ENCODE measurements around the gene AMH.

Gene AMH

DNA sequence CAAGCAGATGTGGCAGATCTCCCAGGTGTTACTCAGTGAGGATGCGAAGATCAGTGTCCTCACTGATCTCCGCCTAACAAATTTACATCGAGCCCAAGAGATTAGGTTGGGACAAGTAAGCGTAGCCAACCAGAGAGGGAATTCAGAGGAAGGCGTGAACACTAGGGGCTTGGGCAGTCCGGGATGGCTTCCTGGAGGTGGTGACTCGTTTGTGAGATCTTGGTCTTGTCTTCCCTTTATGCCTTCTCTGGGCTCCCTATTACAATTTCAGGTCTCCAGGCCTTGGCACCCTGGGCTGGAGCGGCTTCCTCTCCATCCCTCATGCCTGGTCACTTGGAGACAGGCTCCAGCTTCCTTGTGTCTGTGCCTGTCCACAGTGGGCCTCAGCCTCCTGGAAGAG is 6.3 kb upstream of the AMH start:
- peaks cover 61% of the 10 kb centered on the region for H3K36me3 ChIP-seq (ENCODE audit: insufficient read depth, low read length)
- H3K9me3 ChIP-seq (ENCODE audit: low read length), result no peaks in the 10 kb centered on the region
- H2AFZ ChIP-seq (ENCODE audit: low read depth, low read length), result no peak overlapping the region
- no peak overlapping the region for H3K4me3 ChIP-seq (ENCODE audit: low read length)
- peaks cover 36% of the 10 kb centered on the region for H3K4me1 ChIP-seq (ENCODE audit: insufficient read depth, low read length)
- no peaks in the 10 kb centered on the region for H3K27me3 ChIP-seq (ENCODE audit: insufficient read depth, low read length)

GRCh38 chr19:2243274-2244124 is 5.6 kb upstream of the AMH start:
- H3K27me3 ChIP-seq (ENCODE audit: insufficient read depth, low read length), result no peaks in the 10 kb centered on the region
- peaks cover 29% of the 10 kb centered on the region for H3K4me1 ChIP-seq (ENCODE audit: insufficient read depth, low read length)
- H2AFZ ChIP-seq (ENCODE audit: low read depth, low read length), result no peak overlapping the region
- no peak overlapping the region for H3K4me3 ChIP-seq (ENCODE audit: low read length)
- no peaks in the 10 kb centered on the region for H3K9me3 ChIP-seq (ENCODE audit: low read length)
- peaks cover 57% of the 10 kb centered on the region for H3K36me3 ChIP-seq (ENCODE audit: insufficient read depth, low read length)

DNA sequence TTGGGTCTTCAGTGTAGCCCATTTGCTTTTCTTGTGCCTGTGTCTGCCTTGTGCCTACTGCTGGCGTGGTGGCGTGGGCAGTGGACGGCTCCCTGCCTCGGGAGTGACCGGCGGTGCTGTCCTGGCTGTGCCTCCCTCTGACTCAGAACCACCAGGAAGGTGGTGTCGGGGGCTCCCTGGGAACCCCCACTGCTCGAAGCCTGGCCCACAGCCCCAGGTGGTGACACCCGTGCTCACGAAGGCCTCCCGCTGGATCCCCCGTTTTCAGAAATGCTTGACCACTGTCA is 5.1 kb upstream of the AMH start:
- Histone ChIP-seq H3K9me3 (ENCODE audit: low read length) (no peaks in the 10 kb centered on the region), H3K27me3 (ENCODE audit: insufficient read depth, low read length) (no peaks in the 10 kb centered on the region), H3K36me3 (ENCODE audit: insufficient read depth, low read length) (peaks cover 63% of the 10 kb centered on the region), H3K4me1 (ENCODE audit: insufficient read depth, low read length) (peaks cover 25% of the 10 kb centered on the region), H2AFZ (ENCODE audit: low read depth, low read length) (no peak overlapping the region), H3K4me3 (ENCODE audit: low read length) (no peak overlapping the region)

- Histone ChIP-seq H3K27me3 (ENCODE audit: insufficient read depth, low read length) (no peaks in the 10 kb centered on the region), H3K4me3 (ENCODE audit: low read length) (no peak overlapping the region), H3K9me3 (ENCODE audit: low read length) (no peaks in the 10 kb centered on the region), H2AFZ (ENCODE audit: low read depth, low read length) (no peak overlapping the region), H3K36me3 (ENCODE audit: insufficient read depth, low read length) (peaks cover 67% of the 10 kb centered on the region), H3K4me1 (ENCODE audit: insufficient read depth, low read length) (peaks cover 21% of the 10 kb centered on the region)
Observed at GRCh38 chr19:2244486-2244885, 4.6 kb upstream of the AMH start.

GRCh38 chr19:2245273-2245672 is 3.9 kb upstream of the AMH start:
- Histone ChIP-seq H3K4me1 (ENCODE audit: insufficient read depth, low read length) (peaks cover 13% of the 10 kb centered on the region), H3K27me3 (ENCODE audit: insufficient read depth, low read length) (no peaks in the 10 kb centered on the region), H2AFZ (ENCODE audit: low read depth, low read length) (no peak overlapping the region), H3K36me3 (ENCODE audit: insufficient read depth, low read length) (peaks cover 71% of the 10 kb centered on the region), H3K9me3 (ENCODE audit: low read length) (peaks cover 3% of the 10 kb centered on the region), H3K4me3 (ENCODE audit: low read length) (no peak overlapping the region)

DNA sequence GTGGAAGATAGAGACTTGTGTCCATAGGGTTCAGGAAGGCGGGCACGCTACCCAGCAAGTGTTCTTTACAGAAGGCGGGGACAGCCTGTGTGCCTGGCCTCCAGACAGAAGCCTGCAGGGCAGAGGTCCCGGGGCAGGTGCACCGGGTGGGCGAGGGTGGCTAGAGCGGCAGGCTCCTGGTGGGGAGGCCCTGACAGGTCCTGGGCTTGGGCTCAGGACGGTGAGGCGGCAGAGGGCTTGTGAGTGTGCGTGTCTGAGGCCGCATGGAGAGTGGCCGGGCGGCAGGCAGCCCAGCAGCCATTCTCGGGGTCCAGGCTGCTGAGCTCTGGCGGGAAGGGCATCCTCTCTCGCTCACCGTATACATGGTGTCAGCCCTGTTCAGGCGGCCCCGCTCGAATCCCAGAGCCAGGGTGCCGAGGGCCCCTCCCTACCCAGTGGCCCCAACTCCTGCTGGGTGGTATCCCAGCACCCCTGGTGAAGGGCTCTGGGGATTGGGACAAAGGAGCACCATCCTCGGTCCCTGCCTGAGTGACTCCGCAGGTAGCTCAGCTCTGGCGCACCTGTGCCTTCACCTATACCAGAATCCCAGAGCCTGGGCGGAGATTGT is 3.0 kb upstream of the AMH start:
- Histone ChIP-seq H3K4me3 (ENCODE audit: low read length) (no peak overlapping the region), H3K4me1 (ENCODE audit: insufficient read depth, low read length) (peaks cover 6% of the 10 kb centered on the region), H3K9me3 (ENCODE audit: low read length) (peaks cover 7% of the 10 kb centered on the region), H2AFZ (ENCODE audit: low read depth, low read length) (no peak overlapping the region), H3K27me3 (ENCODE audit: insufficient read depth, low read length) (no peaks in the 10 kb centered on the region), H3K36me3 (ENCODE audit: insufficient read depth, low read length) (peaks cover 78% of the 10 kb centered on the region)

- Histone ChIP-seq H3K4me1 (ENCODE audit: insufficient read depth, low read length) (no peaks in the 10 kb centered on the region), H3K9me3 (ENCODE audit: low read length) (peaks cover 12% of the 10 kb centered on the region), H3K4me3 (ENCODE audit: low read length) (no peak overlapping the region), H2AFZ (ENCODE audit: low read depth, low read length) (no peak overlapping the region), H3K27me3 (ENCODE audit: insufficient read depth, low read length) (no peaks in the 10 kb centered on the region), H3K36me3 (ENCODE audit: insufficient read depth, low read length) (peaks cover 82% of the 10 kb centered on the region)
Observed at GRCh38 chr19:2246801-2247361, 2.2 kb upstream of the AMH start.

GRCh38 chr19:2247433-2248101 is 1.6 kb upstream of the AMH start:
- Histone ChIP-seq H3K36me3 (ENCODE audit: insufficient read depth, low read length) (peaks cover 81% of the 10 kb centered on the region), H3K4me1 (ENCODE audit: insufficient read depth, low read length) (no peaks in the 10 kb centered on the region), H3K9me3 (ENCODE audit: low read length) (peaks cover 12% of the 10 kb centered on the region), H3K4me3 (ENCODE audit: low read length) (no peak overlapping the region), H3K27me3 (ENCODE audit: insufficient read depth, low read length) (no peaks in the 10 kb centered on the region), H2AFZ (ENCODE audit: low read depth, low read length) (no peak overlapping the region)

DNA sequence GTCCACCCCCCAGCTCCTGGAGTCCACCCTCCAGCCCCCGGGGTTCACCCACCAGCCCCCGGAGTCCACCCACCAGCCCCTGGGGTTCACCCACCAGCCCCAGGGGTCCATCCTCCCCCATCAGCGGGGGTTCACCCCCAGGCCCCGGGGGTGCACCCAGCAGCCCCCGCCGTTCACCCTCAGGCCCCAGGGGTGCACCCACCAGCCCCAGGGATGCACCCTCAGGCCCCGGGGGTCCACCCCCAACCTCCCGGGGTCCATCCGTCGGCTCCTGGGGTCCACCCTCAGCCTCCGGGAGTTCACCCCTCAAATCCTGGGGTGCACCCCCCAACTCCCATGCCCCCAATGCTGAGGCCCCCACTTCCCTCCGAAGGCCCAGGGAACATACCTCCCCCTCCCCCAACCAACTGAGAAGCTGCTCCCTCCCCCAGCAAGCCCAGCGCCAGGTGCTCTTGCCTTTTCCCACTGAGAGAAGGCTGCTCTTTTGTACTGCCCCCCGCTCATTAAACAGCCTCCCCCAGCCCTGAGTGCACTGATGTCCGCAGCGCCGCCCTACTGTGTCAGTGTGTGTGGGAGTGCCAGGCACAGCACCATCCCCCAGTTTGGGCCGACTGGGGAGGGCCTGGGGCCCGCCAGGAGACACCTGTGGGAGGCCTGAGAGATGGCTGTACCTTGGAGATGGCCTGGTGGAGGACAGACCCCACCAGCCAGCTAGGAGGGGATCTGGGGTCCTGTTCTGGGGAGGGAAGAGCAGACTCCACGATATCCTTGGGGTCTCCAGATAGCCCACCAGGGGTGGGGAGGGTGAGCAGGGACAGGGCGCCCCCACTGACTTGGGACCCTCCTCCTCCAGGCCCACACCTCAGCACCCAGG is 750 bp upstream of the AMH start:
- Histone ChIP-seq H3K4me1 (ENCODE audit: insufficient read depth, low read length) (no peaks in the 10 kb centered on the region), H3K36me3 (ENCODE audit: insufficient read depth, low read length) (peaks cover 73% of the 10 kb centered on the region), H3K9me3 (ENCODE audit: low read length) (peaks cover 12% of the 10 kb centered on the region), H3K27me3 (ENCODE audit: insufficient read depth, low read length) (no peaks in the 10 kb centered on the region), H3K4me3 (ENCODE audit: low read length) (no peak overlapping the region), H2AFZ (ENCODE audit: low read depth, low read length) (no peak overlapping the region)

GRCh38 chr19:2249880-2250765 is 1.0 kb downstream of the AMH start:
- H3K36me3 ChIP-seq (ENCODE audit: insufficient read depth, low read length), result peaks cover 55% of the 10 kb centered on the region

GRCh38 chr19:2250766-2251105 is 1.6 kb downstream of the AMH start:
- Histone ChIP-seq H3K27me3 (ENCODE audit: insufficient read depth, low read length) (no peaks in the 10 kb centered on the region), H3K36me3 (ENCODE audit: insufficient read depth, low read length) (peaks cover 49% of the 10 kb centered on the region), H3K4me1 (ENCODE audit: insufficient read depth, low read length) (no peaks in the 10 kb centered on the region), H3K9me3 (ENCODE audit: low read length) (peaks cover 12% of the 10 kb centered on the region), H2AFZ (ENCODE audit: low read depth, low read length) (no peak overlapping the region), H3K4me3 (ENCODE audit: low read length) (no peak overlapping the region)

More at GRCh38 chr19:2249880-2250765, 1.0 kb downstream of the AMH start:
- H3K4me3 ChIP-seq (ENCODE audit: low read length), result no peak overlapping the region
- H3K4me1 ChIP-seq (ENCODE audit: insufficient read depth, low read length), result no peaks in the 10 kb centered on the region
- H3K9me3 ChIP-seq (ENCODE audit: low read length), result peaks cover 12% of the 10 kb centered on the region
- no peak overlapping the region for H2AFZ ChIP-seq (ENCODE audit: low read depth, low read length)
- no peaks in the 10 kb centered on the region for H3K27me3 ChIP-seq (ENCODE audit: insufficient read depth, low read length)

All from neuron (in vitro differentiated cells).